Loucy (cell line): Measurements from ENCODE around the gene GDPD5.

Experiments used
- H2AFZ ChIP-seq: fragments of 200-600 bp; sonication (generic); 2 replicates; pipeline ENCODE4 v1.6.0; 2016; ENCODE audit warnings: antibody characterized with exemption, mild to moderate bottlenecking, low read length, moderate library complexity
- H3F3A ChIP-seq: fragments of 200-600 bp; 2 replicates; pipeline ENCODE4 v1.6.0; 2016; ENCODE audit warnings: antibody characterized with exemption, low read depth, mild to moderate bottlenecking
- H3K27me3 ChIP-seq: fragments of 200-600 bp; sonication (generic); 2 replicates; pipeline ENCODE4 v1.6.1; 2014; ENCODE audit warnings: low read length, mild to moderate bottlenecking; ENCODE audit not compliant: insufficient read depth, poor library complexity, severe bottlenecking
- H3K36me3 ChIP-seq: fragments of 200-600 bp; sonication (generic); 2 replicates; pipeline ENCODE4 v1.6.1; 2016; ENCODE audit warnings: low read length; ENCODE audit not compliant: insufficient read depth
- H3K4me1 ChIP-seq: fragments of 200-600 bp; sonication (generic); 2 replicates; pipeline ENCODE4 v1.5.1; 2014; ENCODE audit warnings: low read length, mild to moderate bottlenecking; ENCODE audit not compliant: insufficient read depth, poor library complexity, severe bottlenecking
- H3K4me2 ChIP-seq: fragments of 200-600 bp; sonication (generic); 2 replicates; pipeline ENCODE4 v1.6.0; 2014; ENCODE audit warnings: antibody characterized with exemption, low read length, low read depth, mild to moderate bottlenecking; ENCODE audit not compliant: poor library complexity, severe bottlenecking
- H3K4me3 ChIP-seq: fragments of 200-600 bp; sonication (generic); 2 replicates; pipeline ENCODE4 v1.5.1; 2014; ENCODE audit warnings: low read length, mild to moderate bottlenecking, mixed read lengths; ENCODE audit not compliant: poor library complexity, severe bottlenecking
- H3K79me2 ChIP-seq: fragments of 200-600 bp; sonication (generic); 2 replicates; pipeline ENCODE4 v1.6.1; 2014; ENCODE audit warnings: low read length; ENCODE audit not compliant: insufficient read depth
- H3K9ac ChIP-seq: fragments of 200-600 bp; sonication (generic); 2 replicates; pipeline ENCODE4 v1.6.0; 2014; ENCODE audit warnings: mild to moderate bottlenecking, low read depth, low read length, moderate library complexity; ENCODE audit not compliant: poor library complexity, severe bottlenecking
- H3K9me2 ChIP-seq: fragments of 200-600 bp; sonication (generic); replicated peaks from 2 replicates; pipeline ENCODE4 v1.6.1; 2016; ENCODE audit warnings: low read depth, low read length, mixed read lengths
- H3K9me3 ChIP-seq: fragments of 200-600 bp; sonication (generic); 2 replicates; pipeline ENCODE4 v1.6.1; 2014; ENCODE audit warnings: mild to moderate bottlenecking, antibody characterized with exemption, low read length, low read depth; ENCODE audit not compliant: insufficient read depth
- H4K20me1 ChIP-seq: fragments of 200-600 bp; sonication (generic); 2 replicates; pipeline ENCODE4 v1.6.0; 2014; ENCODE audit warnings: antibody characterized with exemption, low read length, mild to moderate bottlenecking; ENCODE audit not compliant: insufficient read depth, poor library complexity, severe bottlenecking
- CTCF ChIP-seq: fragments of 200-600 bp; sonication (generic); conservative IDR thresholded peaks from 2 replicates; pipeline ENCODE4 v1.5.1; 2014; ENCODE audit warnings: mild to moderate bottlenecking, antibody characterized with exemption, low read length
- EZH2phosphoT487 ChIP-seq: fragments of 200-600 bp; IDR thresholded peaks from 2 replicates; pipeline ENCODE4 v1.6.1; 2018; ENCODE audit warnings: antibody characterized with exemption, mild to moderate bottlenecking, moderate library complexity, borderline replicate concordance

GDPD5 gene

GRCh38 chr11:75439495-75440120 lies 86.1 kb downstream of the GDPD5 start:
- H3K4me3 ChIP-seq, result no peak overlapping the region
- no peaks in the 10 kb centered on the region for H3K9me2 ChIP-seq
- no peaks in the 10 kb centered on the region for H3K36me3 ChIP-seq
- no peaks in the 10 kb centered on the region for H3K9me3 ChIP-seq
- no peak overlapping the region for H3K9ac ChIP-seq
- no peak overlapping the region for H3K4me2 ChIP-seq
- no peaks in the 10 kb centered on the region for H3K79me2 ChIP-seq
- no peaks in the 10 kb centered on the region for H3K27me3 ChIP-seq
- TF ChIP-seq EZH2phosphoT487 (no peak), CTCF (no peak)
- no peaks in the 10 kb centered on the region for H4K20me1 ChIP-seq
- no peaks in the 10 kb centered on the region for H3F3A ChIP-seq
- H2AFZ ChIP-seq, result no peak overlapping the region
- H3K4me1 ChIP-seq, result no peaks in the 10 kb centered on the region

- H3K9me3 ChIP-seq, result no peaks in the 10 kb centered on the region
- no peaks in the 10 kb centered on the region for H3F3A ChIP-seq
- TF ChIP-seq CTCF (no peak), EZH2phosphoT487 (no peak)
- no peaks in the 10 kb centered on the region for H4K20me1 ChIP-seq
- H3K4me2 ChIP-seq, result no peak overlapping the region
- H3K9ac ChIP-seq, result no peak overlapping the region
- no peaks in the 10 kb centered on the region for H3K36me3 ChIP-seq
- H3K27me3 ChIP-seq, result no peaks in the 10 kb centered on the region
- H2AFZ ChIP-seq, result no peak overlapping the region
- no peak overlapping the region for H3K4me3 ChIP-seq
- no peaks in the 10 kb centered on the region for H3K4me1 ChIP-seq
- H3K9me2 ChIP-seq, result no peaks in the 10 kb centered on the region
- H3K79me2 ChIP-seq, result no peaks in the 10 kb centered on the region
Measured at GRCh38 chr11:75439026-75439425, 86.7 kb downstream of the GDPD5 start.

GRCh38 chr11:75437966-75438659 lies 87.6 kb downstream of the GDPD5 start:
- no peaks in the 10 kb centered on the region for H3K9me2 ChIP-seq
- no peaks in the 10 kb centered on the region for H3K4me1 ChIP-seq
- H3K4me2 ChIP-seq, result no peak overlapping the region
- no peaks in the 10 kb centered on the region for H3K79me2 ChIP-seq
- H3F3A ChIP-seq, result no peaks in the 10 kb centered on the region
- H4K20me1 ChIP-seq, result no peaks in the 10 kb centered on the region
- H3K4me3 ChIP-seq, result no peak overlapping the region
- H3K36me3 ChIP-seq, result no peaks in the 10 kb centered on the region
- H3K9ac ChIP-seq, result no peak overlapping the region
- H3K27me3 ChIP-seq, result no peaks in the 10 kb centered on the region
- no peak for TF ChIP-seq CTCF
- TF ChIP-seq EZH2phosphoT487, result no peak
- no peak overlapping the region for H2AFZ ChIP-seq
- H3K9me3 ChIP-seq, result no peaks in the 10 kb centered on the region
